Pulmonary artery endothelial cell (primary cell): ENCODE data around the gene PACRG. TPM values are rescaled to one million over a fixed set of nuclear protein-coding genes. Genes with fewer than 3 reads are reported as not detected.

ENCODE experiments used
- DNase-seq: peaks from one replicate; pipeline ENCODE4 v3.0.0-alpha.2; 2011; ENCODE audit warnings: low read depth, low spot score
- total RNA-seq: library from RNA; depleted of rRNA; stranded (reverse); fragments of >200 nt; gene quantifications from 2 replicates; pipeline ENCODE4 v1.2.3, GENCODE V29; 2014

PACRG gene
- total RNA-seq, 1 donor from 2014 or later = not detected

DNA sequence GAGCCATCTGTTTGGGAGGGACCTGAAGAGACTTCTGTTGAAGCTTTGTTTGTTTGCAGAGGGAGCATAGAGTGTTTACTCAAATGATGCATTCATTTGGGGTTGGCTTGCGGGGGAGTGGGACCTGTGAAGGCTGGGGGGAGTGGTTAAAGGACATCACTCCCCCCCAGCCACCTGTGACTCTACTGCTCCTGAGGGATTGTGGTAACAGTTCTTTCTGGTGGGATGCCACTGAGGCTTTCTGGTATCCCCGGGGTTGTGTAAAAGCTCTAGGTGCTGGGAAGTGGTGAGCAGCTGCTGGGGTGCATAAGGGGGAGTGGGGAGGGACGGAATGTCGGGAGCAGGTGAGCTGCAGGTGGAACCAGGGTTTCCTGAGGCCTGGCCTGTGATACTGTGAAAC is 447.5 kb downstream of the PACRG start:
- DNase-seq = no peak

DNA sequence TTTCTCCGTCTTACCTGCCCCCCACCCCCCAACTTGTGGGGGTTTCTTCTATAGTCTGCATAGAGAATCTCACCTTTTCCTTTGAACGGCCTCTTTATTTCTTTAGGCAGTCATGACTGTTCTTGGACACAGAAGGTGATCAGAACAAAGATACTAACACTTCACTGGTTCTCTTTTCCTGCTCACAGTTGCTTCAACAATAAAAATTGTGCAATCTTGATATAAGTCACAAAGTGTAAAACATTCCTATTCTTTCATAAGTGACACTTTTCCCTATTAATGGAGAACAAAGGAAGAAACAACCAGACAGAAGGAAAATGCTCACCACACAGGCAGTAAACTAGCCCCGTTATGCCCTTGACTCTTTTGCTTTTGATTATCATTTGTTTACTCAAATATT is 448.3 kb downstream of the PACRG start:
- DNase-seq = no peak

DNA sequence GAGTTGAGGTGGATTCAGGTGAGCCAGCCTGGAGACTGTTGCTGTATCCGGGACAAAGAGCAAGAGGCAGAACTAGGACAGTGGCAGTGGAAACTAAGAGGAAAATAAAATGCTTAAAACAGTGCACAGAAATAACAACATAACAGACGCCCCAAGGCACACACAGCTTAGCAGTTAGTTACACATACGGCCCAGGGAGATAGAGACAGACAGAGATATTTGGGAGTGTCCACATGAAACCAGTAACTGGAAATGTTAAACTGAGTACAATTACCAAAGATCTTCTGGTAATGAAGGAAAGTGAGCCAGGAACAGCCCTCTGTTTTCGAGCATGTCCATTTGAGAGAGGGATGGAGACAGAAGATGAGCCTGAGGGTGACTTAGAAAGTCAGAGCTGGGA is 449.2 kb downstream of the PACRG start:
- DNase-seq = no peak

DNA sequence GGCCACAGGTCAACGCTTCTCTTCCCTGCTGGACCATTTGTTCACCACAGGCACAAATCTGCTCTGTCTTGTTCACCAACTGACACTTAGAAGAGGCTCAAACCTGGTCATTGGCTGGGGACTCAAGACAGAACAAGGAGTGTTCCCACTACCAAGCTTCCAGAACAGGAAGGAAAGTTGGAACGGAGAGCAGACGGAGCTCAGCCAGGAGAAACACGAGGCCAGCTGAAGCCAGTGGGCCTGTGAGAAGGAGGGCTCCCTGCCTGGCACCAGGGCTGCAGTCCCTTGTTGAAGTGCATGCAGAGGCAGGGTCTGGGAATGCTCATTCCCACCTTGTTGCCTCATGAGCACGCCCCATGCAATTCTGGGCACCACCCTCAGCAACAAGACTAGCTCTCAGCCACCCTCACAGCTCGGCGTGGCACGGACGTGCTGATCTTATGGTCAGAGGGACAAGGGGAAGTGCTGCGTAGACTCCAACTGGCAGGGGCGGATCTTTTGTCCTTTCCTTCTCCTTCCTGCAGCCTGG is 450.2 kb downstream of the PACRG start:
- DNase-seq = no peak

DNA sequence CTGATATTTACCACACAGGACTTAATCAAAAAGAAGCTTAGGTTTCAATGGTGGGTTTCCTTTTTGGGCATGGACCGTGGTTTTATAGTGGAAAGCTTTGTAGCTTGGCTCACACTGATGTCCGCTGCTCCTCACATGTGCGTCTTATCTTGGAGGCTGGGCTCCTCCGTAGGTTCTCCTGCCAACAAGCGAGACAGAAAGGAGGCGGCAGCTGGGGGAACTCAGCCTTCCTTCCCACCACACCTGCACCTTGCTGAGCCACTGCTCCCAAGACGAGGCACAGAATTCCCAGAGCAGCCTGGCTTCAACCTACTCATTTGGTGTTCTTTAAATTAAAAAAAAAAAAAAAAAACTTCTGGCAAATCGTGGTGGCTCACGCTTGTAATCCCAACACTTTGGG is 451.3 kb downstream of the PACRG start:
- no peak for DNase-seq

DNA sequence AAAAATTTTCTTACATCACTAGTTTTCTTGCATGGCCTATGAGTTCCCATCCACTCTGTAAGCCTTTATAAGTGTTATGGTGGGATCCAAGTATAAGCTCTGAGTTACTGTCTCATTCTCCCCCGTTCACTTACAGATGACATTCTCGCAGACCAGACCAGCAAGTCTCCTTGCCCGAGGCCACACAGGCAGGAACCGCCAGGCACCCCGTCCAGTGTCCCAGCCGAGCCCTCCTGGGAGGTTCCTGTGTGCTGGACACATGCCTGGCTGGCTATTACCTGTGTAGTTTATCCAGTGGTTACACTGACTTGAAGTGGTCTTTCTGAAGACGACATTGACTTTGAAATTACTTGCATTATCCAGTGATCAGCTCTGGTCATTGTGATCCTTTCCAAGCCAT is 451.9 kb downstream of the PACRG start:
- DNase-seq = no peak

DNA sequence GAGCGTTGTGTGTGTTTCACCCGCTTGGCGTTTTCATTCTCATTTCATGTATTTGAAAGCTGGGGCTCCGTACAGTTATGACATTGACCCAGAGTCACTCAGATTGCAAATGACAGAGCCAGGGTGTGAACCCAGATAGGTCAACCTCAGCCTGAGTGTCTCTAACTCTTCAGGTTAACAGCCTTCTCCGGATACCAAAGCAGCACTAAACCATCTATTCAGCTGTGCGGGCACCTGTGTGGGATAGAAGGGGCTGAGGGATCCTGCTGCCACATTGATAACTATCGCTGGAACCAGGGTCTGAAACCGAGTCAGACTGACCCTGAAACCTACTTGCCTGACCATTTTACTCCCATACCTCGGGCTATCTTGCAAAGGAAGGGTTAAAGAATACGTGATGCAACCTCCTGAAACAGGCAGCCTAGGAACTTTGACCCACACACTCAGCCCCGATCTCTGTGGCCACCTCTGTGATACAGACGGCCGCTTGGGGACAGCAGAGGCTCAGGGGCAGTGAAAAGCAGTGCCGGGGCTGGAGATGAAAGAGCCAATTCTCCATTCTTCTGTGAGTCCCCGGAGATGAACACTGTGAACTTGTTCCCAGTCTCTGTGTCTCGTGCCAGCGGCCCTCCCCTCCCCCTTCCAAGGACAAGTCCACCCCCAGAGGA is 453.2 kb downstream of the PACRG start:
- DNase-seq = peak; percentile 27

DNA sequence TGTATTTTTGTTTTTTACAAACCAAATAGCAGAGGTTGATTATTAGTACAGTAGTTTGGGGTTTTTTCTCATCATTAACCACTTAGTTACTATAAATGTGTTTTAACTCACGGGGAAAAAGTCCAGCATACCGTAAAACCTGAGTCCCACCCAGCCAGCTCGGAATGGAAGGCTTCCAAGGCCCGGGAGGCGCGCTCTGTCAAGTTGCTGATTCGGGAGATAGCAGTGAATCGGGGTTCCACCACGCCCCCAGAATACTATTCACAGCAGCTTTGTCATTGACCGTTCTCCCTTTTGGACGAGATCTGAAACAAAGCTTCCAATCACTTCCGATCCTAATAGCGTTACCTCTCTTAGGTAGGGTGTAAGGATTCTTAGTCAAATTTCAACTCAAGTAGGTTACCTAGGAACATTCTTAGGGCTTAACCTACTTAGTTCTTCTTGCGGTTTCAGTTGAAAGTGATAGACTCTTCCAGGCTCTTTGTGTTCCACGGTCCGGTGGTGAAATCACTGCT is 453.9 kb downstream of the PACRG start:
- no peak for DNase-seq

DNA sequence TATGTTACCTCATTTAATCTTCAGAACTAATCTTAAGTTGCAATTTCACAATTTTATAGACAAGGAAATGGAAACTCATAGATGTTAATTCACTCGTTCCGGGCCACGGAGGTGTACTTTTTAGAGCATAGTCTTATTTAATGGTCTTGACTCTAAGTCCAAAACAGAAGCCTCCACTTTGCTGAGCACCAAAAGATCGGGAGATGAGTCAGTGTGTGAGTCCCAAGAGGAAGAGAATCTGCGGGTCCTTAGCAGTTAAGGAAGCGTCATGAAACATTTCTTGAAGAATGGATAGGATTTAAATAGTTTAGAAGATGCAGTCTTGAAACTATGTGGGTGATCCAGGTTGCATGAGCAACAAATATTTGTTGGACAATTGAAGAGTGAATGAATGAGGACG is 454.9 kb downstream of the PACRG start:
- no peak for DNase-seq

DNA sequence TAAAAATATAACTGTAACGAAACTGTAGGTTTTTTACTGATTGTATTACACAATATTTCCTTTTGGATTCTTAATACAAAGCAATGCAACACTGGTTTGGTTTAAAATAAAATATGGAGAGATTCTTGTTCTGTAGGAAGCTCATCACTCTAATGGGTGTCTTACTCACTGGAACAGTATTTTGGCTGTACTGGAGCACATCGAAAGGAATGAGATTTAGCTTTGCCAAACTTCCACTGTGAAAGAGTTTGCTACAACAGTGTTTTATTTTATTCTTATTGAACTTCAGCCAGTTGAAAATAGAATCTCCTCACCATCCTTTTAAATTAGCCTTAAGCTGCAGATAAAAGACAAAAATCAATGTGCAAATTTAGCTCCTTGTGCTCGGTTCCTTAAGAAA is 456.0 kb downstream of the PACRG start:
- DNase-seq = no peak

DNA sequence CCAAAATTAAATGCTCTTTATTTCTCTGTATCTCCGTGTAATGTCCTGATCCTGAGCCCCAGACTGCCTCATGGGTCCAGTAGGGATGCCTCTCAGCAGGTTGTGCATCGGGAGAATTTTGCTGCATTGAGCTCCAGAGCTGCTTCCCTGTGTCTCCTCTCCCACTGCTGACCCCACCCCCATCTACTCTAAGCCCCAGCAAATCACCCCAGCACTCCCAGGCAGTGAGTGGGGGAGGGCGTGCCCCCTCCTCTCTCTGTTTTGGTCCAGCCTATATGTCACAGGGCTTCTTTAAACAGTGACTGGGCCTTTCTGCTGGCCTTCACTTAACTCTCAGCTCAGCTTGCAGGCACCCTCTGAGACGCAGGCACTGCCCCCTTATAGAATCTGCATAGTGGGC is 458.0 kb downstream of the PACRG start:
- DNase-seq = no peak

DNA sequence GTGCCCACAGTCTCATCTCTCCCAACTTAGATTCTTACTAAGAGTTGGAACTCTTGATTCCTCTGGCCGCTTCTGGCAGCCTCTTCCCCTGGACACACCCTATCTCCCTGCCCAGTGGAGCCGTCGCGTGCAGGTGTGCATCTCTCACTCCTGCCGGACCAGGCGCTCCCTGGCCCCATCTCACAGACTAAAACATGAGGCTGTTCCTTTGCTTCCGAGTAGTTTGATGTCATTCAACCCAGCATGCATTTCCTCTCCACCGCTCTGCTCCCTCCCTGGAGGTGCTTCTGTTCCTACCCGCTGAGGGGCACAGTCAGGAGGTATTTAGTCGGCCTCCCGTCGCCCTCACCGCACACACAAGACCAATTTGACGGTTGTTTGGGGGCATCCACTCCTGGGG is 458.8 kb downstream of the PACRG start:
- no peak for DNase-seq

DNA sequence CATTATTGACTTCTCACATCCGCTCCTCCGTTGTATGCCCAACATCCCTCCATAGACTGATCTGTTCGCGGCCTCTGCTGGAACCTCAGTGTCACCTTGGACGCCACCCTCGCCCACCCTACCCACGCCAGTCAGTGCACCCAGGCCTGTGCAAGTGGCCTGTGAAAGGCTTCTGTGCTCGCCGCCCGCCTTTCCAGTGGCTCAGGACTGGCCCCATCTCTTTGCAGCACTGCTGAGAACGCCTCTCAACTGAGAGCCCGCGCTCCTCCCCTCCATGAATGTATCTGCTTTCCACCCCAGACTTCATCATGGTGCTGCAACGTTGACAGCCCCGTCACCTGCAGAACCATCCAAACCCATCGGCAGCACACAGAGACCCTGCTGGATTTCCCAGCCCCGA is 459.4 kb downstream of the PACRG start:
- no peak for DNase-seq

DNA sequence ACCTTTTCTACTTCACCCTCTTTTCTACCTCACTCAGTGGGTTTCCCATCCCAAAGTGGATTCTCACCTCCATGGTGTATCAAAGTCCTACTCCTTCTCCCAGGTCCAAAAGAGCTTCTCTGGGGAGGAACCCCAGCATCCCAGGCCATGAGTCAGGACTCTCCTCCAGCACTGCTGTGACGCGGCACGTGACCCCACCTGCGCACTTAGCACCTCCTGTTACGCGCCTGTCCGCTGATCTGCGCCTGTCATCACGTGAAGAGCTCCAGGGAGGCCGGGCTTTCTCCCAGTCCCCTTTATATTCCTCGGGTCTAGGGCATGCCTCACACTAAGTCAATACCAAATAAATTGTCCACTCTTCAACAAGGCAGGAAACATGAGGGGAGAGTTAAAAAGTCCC is 459.8 kb downstream of the PACRG start:
- no peak for DNase-seq

DNA sequence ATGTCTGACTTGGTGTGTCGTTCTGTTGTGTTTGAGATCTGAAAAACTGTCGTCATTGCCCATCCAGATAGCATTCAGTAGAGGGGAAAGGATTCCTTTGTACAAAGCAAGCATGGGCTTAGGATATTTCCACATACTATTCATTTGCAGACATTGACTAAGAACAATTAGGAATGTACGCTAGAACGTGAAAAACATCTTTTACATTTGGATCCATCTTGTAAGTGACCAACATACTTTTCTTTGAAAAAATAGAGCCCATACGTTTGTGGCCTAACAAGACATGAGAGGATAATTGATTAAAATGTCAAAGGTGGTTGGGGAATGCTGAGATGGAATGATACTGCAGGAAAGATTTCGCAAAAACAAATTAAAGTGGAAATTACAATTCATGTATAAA is 461.0 kb downstream of the PACRG start:
- no peak for DNase-seq

DNA sequence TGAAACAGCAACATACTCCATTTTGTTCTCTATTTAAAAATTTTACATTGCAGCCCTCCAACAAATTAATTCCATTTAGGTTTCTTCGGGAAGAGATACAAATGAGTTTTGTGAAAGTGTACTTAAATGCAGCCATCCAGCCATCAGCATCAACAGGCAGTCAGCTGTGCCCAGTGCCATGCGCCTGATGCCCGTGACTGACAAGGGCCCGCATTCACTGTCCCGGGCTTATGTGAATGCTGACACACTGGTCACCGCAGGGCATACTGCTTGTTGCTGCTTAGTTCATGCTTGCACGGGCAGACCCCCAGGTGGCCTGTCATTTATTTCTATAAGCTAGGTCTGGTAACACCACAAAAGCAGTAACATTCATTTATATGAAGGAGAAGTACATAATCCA is 461.8 kb downstream of the PACRG start:
- no peak for DNase-seq

DNA sequence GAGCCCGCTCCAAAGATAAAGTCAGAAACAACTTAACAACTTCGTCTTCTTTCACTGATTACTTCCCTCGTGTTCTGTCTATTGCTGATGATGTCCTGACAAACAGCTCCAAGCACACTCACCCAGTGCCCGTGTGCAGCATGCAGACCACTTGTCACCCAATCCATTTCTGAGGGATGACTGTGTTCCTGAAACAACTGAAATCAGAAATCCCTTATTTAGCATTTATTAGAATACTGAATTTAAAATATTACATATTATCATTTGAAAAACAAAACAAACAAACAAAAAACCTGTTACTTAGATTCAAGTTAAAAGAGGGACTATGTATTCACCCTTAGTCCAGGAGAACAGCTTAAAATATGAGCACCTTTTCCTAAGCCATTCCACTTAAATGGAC is 463.0 kb downstream of the PACRG start:
- DNase-seq = no peak

DNA sequence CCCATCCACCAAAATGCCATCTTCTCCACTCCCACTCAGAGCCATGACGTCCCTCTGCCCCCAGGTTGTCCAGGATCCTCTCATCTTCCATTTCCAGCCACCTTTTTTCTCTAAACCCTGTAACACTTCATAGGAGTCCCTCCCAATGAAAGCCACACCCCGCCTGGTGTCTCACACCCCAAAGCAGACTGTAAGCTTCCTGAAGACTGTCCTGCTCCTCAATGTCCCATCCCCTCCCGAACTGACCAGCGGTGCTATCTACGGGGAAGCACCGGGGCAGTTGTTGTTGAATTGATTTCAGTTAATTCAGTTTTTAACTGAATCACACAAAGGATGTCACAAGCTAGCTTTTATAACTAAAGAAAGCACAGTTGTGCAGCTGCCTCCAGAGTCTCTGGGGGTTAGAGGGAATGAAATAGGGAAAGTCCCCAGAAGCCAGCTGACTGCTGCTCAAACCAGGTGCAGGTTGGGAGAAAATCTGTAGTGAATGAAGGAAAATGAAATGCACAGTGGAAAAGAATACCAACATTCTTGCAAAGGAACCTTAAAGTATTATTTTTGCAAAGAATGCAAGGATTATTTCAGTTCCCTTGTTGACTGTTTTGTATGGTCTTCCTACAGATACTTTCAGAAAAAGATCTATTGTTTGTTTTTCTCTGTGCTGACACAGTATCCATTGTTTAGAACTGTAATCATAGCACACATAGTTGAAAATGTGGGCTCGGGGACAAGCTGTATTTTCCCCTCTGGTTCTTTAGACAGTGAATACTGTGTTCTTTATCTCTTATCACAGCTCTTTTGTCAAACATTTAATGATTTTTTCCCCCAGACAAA is 464.1 kb downstream of the PACRG start:
- DNase-seq = no peak

DNA sequence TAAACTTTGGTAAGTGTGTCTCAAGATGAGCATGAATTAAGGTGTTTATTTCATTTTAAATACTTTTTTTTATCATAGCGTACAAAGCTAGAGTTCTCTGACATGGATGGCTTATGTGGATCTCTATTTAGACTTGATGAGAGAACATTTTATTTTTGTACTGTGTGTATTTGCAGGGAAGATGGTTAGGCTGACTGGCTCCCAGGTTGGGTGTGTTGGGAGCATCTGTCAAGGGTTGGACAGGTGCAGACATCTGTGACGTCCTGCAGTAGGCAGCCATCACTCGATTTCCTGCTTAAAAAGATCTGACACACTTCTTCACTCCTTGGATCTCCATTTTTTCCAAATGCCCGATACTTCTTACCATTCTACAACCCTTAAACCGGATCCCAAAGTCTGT is 464.8 kb downstream of the PACRG start:
- DNase-seq = no peak

DNA sequence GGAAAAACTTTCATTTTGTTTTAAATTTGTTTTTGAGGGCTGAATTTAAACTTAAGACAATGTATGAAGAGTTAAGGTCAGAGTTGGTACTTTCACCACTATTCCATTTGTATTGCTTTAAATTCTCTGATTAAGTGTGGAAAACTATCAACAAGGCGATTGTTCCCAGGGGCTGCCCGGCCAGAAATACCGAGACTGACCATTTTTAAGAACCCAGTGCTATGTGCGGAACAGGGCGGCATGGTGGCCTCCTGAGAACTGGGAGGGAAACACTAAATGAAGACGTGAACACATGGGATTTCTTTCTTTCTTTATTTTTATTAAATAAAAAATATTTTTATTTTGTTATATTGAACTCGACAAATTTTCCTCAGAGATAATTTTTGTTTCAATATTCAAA is 465.6 kb downstream of the PACRG start:
- no peak for DNase-seq

DNA sequence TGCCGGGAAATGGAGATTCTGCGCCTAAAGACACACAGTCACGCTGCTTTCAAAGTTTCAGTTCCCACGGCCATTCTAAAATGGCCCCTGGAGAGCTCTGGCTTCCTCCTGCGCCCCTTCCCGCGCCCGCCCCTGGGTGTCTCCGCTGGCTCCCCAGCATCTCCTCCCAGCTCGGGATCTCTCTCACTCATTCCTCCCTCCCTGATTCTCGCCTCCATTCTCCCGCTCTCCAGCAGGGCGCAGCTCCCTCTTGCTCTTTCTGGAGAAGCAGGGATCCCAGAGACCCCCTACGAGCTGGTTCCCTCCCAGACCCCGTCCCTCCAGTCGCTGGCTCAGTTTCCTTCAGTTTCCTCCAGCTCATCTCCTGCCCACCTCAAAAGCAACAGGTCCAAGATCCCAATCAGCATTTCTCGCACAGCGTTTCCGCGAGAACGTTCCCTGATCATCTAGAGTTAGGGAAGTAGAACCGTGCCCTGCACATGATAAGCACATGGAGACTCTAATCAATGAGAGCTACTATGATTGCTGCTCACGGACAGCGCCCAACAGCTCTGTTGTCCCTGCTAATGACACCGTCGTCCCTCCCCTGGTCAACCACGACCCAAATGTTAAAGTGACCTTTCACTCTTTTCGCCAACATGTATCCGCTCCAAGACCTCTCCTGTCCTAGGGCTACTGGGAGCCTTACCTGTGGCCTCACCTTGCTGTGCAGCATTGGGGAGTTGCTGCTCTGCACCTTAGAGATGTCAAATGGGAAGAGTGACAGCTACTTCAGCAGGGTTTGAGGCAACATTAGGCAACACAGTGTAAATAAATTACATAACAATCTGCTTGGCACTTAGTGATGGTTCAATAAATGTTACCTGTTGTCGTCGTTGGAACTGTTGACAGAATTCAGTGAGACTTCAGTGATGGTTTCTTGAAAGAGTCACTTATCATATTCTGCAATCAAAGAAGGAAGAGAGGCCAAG is 468.2 kb downstream of the PACRG start:
- DNase-seq = no peak

DNA sequence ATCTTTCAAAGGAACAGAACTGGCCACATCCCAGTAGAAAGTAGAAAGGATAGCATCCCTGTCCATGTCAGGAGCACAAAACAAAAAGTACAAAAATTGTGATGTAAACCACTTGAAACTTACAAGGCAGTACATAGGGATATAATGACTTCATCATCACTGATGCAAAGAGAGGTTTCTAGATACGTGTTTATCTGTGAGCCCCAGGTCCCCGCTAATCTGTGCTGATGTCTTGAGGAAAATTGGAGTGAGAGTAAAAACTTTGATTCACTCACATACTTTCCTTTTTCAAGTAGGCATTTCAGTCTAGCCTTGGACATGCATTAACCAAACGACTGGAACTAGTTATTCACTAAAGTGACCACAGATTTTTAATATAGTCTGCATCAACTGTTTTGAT is 470.1 kb downstream of the PACRG start:
- no peak for DNase-seq
